IPS-18a (cell line): Measurements from ENCODE around the gene CRAT.

Source experiments
- H3K27ac ChIP-seq: one replicate; pipeline ENCODE4 v1.5.1; 2013; ENCODE audit warnings: low read length
- H3K27me3 ChIP-seq: one replicate; pipeline ENCODE4 v1.6.1; 2013; ENCODE audit warnings: mild to moderate bottlenecking, low read length; ENCODE audit not compliant: control insufficient read depth, insufficient read depth
- H3K36me3 ChIP-seq: one replicate; pipeline ENCODE4 v1.6.1; 2013; ENCODE audit warnings: low read depth, low read length; ENCODE audit not compliant: control insufficient read depth
- H3K4me1 ChIP-seq: one replicate; pipeline ENCODE4 v1.6.1; 2013; ENCODE audit warnings: low read depth, low read length; ENCODE audit not compliant: control insufficient read depth
- H3K4me3 ChIP-seq: one replicate; pipeline ENCODE4 v1.5.1; 2013; ENCODE audit warnings: low read length
- H3K9ac ChIP-seq: one replicate; pipeline ENCODE4 v1.6.1; 2013; ENCODE audit warnings: mild to moderate bottlenecking, low read length, moderate library complexity
- H3K9me3 ChIP-seq: one replicate; pipeline ENCODE4 v1.6.1; 2013; ENCODE audit warnings: low read depth, low read length; ENCODE audit not compliant: control insufficient read depth

CRAT gene

GRCh38 chr9:129076640-129077037 is 34.0 kb downstream of the CRAT start:
- peaks cover 7% of the 10 kb centered on the region for H3K4me1 ChIP-seq
- no peak overlapping the region for H3K4me3 ChIP-seq
- no peak overlapping the region for H3K27ac ChIP-seq
- no peaks in the 10 kb centered on the region for H3K36me3 ChIP-seq
- H3K27me3 ChIP-seq, result no peaks in the 10 kb centered on the region
- no peak overlapping the region for H3K9ac ChIP-seq
- H3K9me3 ChIP-seq, result no peaks in the 10 kb centered on the region

GRCh38 chr9:129075996-129076639 is 34.5 kb downstream of the CRAT start:
- Histone ChIP-seq H3K4me1 (peaks cover 13% of the 10 kb centered on the region), H3K36me3 (no peaks in the 10 kb centered on the region), H3K9me3 (no peaks in the 10 kb centered on the region), H3K27ac (no peak overlapping the region), H3K9ac (no peak overlapping the region), H3K4me3 (no peak overlapping the region), H3K27me3 (no peaks in the 10 kb centered on the region)

- H3K27ac ChIP-seq, result no peak overlapping the region
- peaks cover 19% of the 10 kb centered on the region for H3K4me1 ChIP-seq
- no peaks in the 10 kb centered on the region for H3K9me3 ChIP-seq
- H3K27me3 ChIP-seq, result no peaks in the 10 kb centered on the region
- no peak overlapping the region for H3K9ac ChIP-seq
- H3K4me3 ChIP-seq, result no peak overlapping the region
- no peaks in the 10 kb centered on the region for H3K36me3 ChIP-seq
Measured at GRCh38 chr9:129074106-129074505, 36.5 kb downstream of the CRAT start.

- no peak overlapping the region for H3K4me3 ChIP-seq
- no peaks in the 10 kb centered on the region for H3K36me3 ChIP-seq
- H3K27ac ChIP-seq, result no peak overlapping the region
- no peak overlapping the region for H3K9ac ChIP-seq
- peaks cover 19% of the 10 kb centered on the region for H3K4me1 ChIP-seq
- H3K9me3 ChIP-seq, result no peaks in the 10 kb centered on the region
- H3K27me3 ChIP-seq, result no peaks in the 10 kb centered on the region
Measured at GRCh38 chr9:129073404-129073803, 37.2 kb downstream of the CRAT start.

- H3K27ac ChIP-seq, result no peak overlapping the region
- H3K4me1 ChIP-seq, result peaks cover 19% of the 10 kb centered on the region
- peaks cover 5% of the 10 kb centered on the region for H3K36me3 ChIP-seq
- no peak overlapping the region for H3K9ac ChIP-seq
- no peaks in the 10 kb centered on the region for H3K9me3 ChIP-seq
- no peaks in the 10 kb centered on the region for H3K27me3 ChIP-seq
- peak overlapping the region; percentile 7 for H3K4me3 ChIP-seq
Measured at GRCh38 chr9:129072171-129072570, 38.4 kb downstream of the CRAT start.

GRCh38 chr9:129071526-129072126 is 39.0 kb downstream of the CRAT start:
- Histone ChIP-seq H3K4me1 (peaks cover 19% of the 10 kb centered on the region), H3K9me3 (no peaks in the 10 kb centered on the region), H3K27ac (no peak overlapping the region), H3K27me3 (no peaks in the 10 kb centered on the region), H3K36me3 (peaks cover 5% of the 10 kb centered on the region), H3K4me3 (peak overlapping the region; percentile 7), H3K9ac (peak overlapping the region; percentile 22)

GRCh38 chr9:129070696-129071525 is 39.7 kb downstream of the CRAT start:
- Histone ChIP-seq H3K4me1 (peaks cover 19% of the 10 kb centered on the region), H3K27me3 (no peaks in the 10 kb centered on the region), H3K27ac (no peak overlapping the region), H3K9ac (peak overlapping the region; percentile 22), H3K4me3 (peak overlapping the region; percentile 7), H3K36me3 (peaks cover 7% of the 10 kb centered on the region), H3K9me3 (no peaks in the 10 kb centered on the region)

GRCh38 chr9:129069862-129070641 is 40.5 kb downstream of the CRAT start:
- Histone ChIP-seq H3K9me3 (no peaks in the 10 kb centered on the region), H3K4me3 (no peak overlapping the region), H3K4me1 (peaks cover 19% of the 10 kb centered on the region), H3K27ac (no peak overlapping the region), H3K27me3 (no peaks in the 10 kb centered on the region), H3K9ac (no peak overlapping the region), H3K36me3 (peaks cover 11% of the 10 kb centered on the region)

GRCh38 chr9:129068990-129069861 is 41.4 kb downstream of the CRAT start:
- Histone ChIP-seq H3K9me3 (no peaks in the 10 kb centered on the region), H3K9ac (no peak overlapping the region), H3K27me3 (no peaks in the 10 kb centered on the region), H3K27ac (no peak overlapping the region), H3K36me3 (peaks cover 16% of the 10 kb centered on the region), H3K4me1 (peaks cover 19% of the 10 kb centered on the region), H3K4me3 (no peak overlapping the region)

GRCh38 chr9:129068110-129068509 is 42.5 kb downstream of the CRAT start:
- H3K4me3 ChIP-seq, result no peak overlapping the region
- H3K36me3 ChIP-seq, result peaks cover 19% of the 10 kb centered on the region
- H3K27ac ChIP-seq, result no peak overlapping the region
- no peaks in the 10 kb centered on the region for H3K9me3 ChIP-seq
- peaks cover 19% of the 10 kb centered on the region for H3K4me1 ChIP-seq
- no peak overlapping the region for H3K9ac ChIP-seq
- no peaks in the 10 kb centered on the region for H3K27me3 ChIP-seq
